Adrenal gland (tissue), 5 donors: ENCODE results near the gene LRRC59.

ENCODE experiments used
- CTCF ChIP-seq, 6 experiments: fragments of 450-650 bp in 4 of 6; fragments of 200-600 bp in 2 of 6; sonication (generic) in 1 of 6; IDR thresholded peaks; 1 replicate in 5 of 6; 2 replicates in 1 of 6; pipeline versions ENCODE4 v1.5.1 to v1.8.0; 2016 to 2021; ENCODE audit warnings: antibody characterized with exemption in 6 of 6, mild to moderate bottlenecking in 2 of 6, moderate library complexity in 1 of 6
- POLR2A ChIP-seq, 2 donors: fragments of 450-650 bp; IDR thresholded peaks; one replicate each; pipeline ENCODE4 v1.6.1; 2017; ENCODE audit warnings: antibody characterized with exemption in 2 of 2, mild to moderate bottlenecking in 2 of 2, moderate library complexity in 1 of 2
- donor health status: DM: no; HTN: no; CAD: no.

- TF ChIP-seq CTCF (IDR thresholded peaks at IDR 0.05) (no peak), POLR2A (IDR thresholded peaks at IDR 0.05) (no peak)
Measured at GRCh38 chr17:50389534-50389933, 7.8 kb downstream of the LRRC59 start.
